Osteocyte (in vitro differentiated cells): ENCODE measurements around the gene TRIM59. TPM values are rescaled to one million over a fixed set of nuclear protein-coding genes. Genes with fewer than 3 reads are reported as not detected.

Experiments
- DNase-seq: peaks from one replicate; pipeline ENCODE4 v3.0.0; 2021; ENCODE audit warnings: mixed read lengths; ENCODE audit not compliant: unreplicated experiment; ENCODE audit errors: extremely low spot score
- H3K27ac Mint-ChIP-seq: one replicate; pipeline ENCODE4 v1.8.0; 2021; ENCODE audit warnings: mild to moderate bottlenecking, mixed read lengths; ENCODE audit not compliant: unreplicated experiment
- H3K27me3 Mint-ChIP-seq: one replicate; pipeline ENCODE4 v1.8.0; 2021; ENCODE audit warnings: mixed read lengths; ENCODE audit not compliant: unreplicated experiment
- H3K36me3 Mint-ChIP-seq: one replicate; pipeline ENCODE4 v1.8.0; 2021; ENCODE audit warnings: mixed read lengths; ENCODE audit not compliant: unreplicated experiment
- H3K4me1 Mint-ChIP-seq: one replicate; pipeline ENCODE4 v1.8.0; 2021; ENCODE audit warnings: mixed read lengths; ENCODE audit not compliant: unreplicated experiment
- H3K4me3 Mint-ChIP-seq: one replicate; pipeline ENCODE4 v1.8.0; 2021; ENCODE audit warnings: mild to moderate bottlenecking, moderate library complexity, mixed read lengths; ENCODE audit not compliant: unreplicated experiment
- H3K9me3 Mint-ChIP-seq: one replicate; pipeline ENCODE4 v1.8.0; 2021; ENCODE audit warnings: mixed read lengths; ENCODE audit not compliant: unreplicated experiment
- CTCF ChIP-seq: fragments of 200-600 bp; sonication (generic); IDR thresholded peaks from 2 replicates; pipeline ENCODE4 v1.5.0; 2021; ENCODE audit warnings: antibody characterized with exemption, mild to moderate bottlenecking, moderate library complexity
- total RNA-seq: library from RNA; stranded (reverse); gene quantifications from 2 replicates; pipeline ENCODE4 v1.2.1, GENCODE V29; 2021

The TRIM59 gene
- total RNA-seq, 1 donor from 2014 or later, result 36.0 TPM

DNA sequence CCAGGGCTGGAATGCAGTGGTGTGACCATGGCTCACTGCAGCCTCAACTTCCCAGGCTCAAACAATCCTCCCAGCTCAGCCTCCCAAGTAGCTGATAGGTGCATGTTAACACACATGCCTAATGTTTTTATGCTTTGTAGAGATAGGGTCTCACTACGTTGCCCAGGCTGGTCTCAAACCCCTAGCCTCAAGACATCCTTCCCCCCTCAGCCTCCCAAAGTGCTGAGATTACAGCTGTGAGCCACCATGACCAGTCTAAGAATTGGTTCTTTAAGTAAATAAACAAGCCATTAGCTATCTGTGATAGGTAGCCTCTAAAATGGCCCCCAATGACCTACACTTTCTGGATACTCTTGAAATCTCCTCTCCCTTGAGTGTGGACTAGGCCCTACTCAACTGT, 3.7 kb downstream of the TRIM59 start:
- H3K27me3 Mint-ChIP-seq, result no peaks in the 10 kb centered on the region
- H3K4me1 Mint-ChIP-seq, result peaks cover 54% of the 10 kb centered on the region
- peak overlapping the region; percentile 6 for H3K4me3 Mint-ChIP-seq
- peaks cover 29% of the 10 kb centered on the region for H3K36me3 Mint-ChIP-seq
- DNase-seq, result no peak
- H3K9me3 Mint-ChIP-seq, result no peaks in the 10 kb centered on the region
- H3K27ac Mint-ChIP-seq, result peak overlapping the region; percentile 32
- no peak for TF ChIP-seq CTCF

GRCh38 chr3:160444411-160444810, 5.2 kb downstream of the TRIM59 start:
- H3K9me3 Mint-ChIP-seq, result peaks cover 3% of the 10 kb centered on the region
- H3K27me3 Mint-ChIP-seq, result no peaks in the 10 kb centered on the region
- no peak overlapping the region for H3K4me3 Mint-ChIP-seq
- peaks cover 51% of the 10 kb centered on the region for H3K4me1 Mint-ChIP-seq
- peaks cover 35% of the 10 kb centered on the region for H3K36me3 Mint-ChIP-seq
- no peak for DNase-seq
- H3K27ac Mint-ChIP-seq, result peak overlapping the region; percentile 66
- TF ChIP-seq CTCF, result no peak

DNA sequence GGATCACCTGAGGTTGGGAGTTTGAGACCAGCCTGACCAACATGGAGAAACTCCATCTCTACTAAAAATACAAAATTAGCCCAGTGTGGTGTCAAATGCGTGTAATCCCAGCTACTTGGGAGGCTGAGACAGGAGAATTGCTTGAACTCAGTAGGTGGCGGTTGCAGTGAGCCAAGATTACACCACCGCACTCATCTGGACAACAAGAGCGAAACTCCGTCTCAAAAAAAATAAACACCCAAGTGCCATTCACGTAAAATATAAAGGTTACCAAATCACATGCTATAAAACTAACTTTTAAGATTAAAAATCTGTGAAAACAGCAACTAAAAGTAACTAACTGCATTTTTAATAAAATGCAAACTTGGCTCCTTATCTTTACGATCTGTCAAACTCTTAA, 8.9 kb downstream of the TRIM59 start:
- Mint-ChIP-seq H3K4me3 (no peak overlapping the region), H3K9me3 (peaks cover 4% of the 10 kb centered on the region), H3K27ac (peak overlapping the region; percentile 39), H3K36me3 (peaks cover 54% of the 10 kb centered on the region), H3K4me1 (peaks cover 45% of the 10 kb centered on the region), H3K27me3 (no peaks in the 10 kb centered on the region)
- no peak for TF ChIP-seq CTCF
- no peak for DNase-seq

- peaks cover 4% of the 10 kb centered on the region for H3K9me3 Mint-ChIP-seq
- no peak overlapping the region for H3K4me3 Mint-ChIP-seq
- H3K36me3 Mint-ChIP-seq, result peaks cover 50% of the 10 kb centered on the region
- peaks cover 33% of the 10 kb centered on the region for H3K4me1 Mint-ChIP-seq
- peak overlapping the region; percentile 76 for H3K27ac Mint-ChIP-seq
- no peaks in the 10 kb centered on the region for H3K27me3 Mint-ChIP-seq
- no peak for DNase-seq
- no peak for TF ChIP-seq CTCF
Measured at GRCh38 chr3:160437083-160437455, 12.5 kb downstream of the TRIM59 start.

DNA sequence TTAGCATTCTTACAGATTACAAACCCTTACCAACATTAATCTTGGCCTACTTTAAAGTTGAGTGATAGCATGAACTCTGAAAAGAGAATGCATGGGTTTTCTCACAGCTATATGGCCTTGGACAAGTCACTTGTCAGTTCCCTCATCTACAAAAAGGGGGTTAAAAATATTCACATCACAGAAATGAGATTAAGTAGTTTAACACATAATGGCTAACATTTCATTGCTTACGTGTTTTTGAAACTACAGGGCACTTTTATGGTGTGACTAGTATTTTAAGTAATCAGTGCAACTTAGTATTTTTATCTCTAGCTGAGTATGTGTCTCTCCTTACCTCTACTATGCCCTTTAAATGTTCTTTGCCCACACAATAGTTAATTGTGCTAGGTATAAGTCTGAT, 13.8 kb downstream of the TRIM59 start:
- no peaks in the 10 kb centered on the region for H3K27me3 Mint-ChIP-seq
- peaks cover 55% of the 10 kb centered on the region for H3K36me3 Mint-ChIP-seq
- no peak for DNase-seq
- peaks cover 4% of the 10 kb centered on the region for H3K9me3 Mint-ChIP-seq
- H3K4me3 Mint-ChIP-seq, result no peak overlapping the region
- peaks cover 29% of the 10 kb centered on the region for H3K4me1 Mint-ChIP-seq
- peak overlapping the region; percentile 18 for H3K27ac Mint-ChIP-seq
- no peak for TF ChIP-seq CTCF
